Osteoblast (primary cell): Measurements from ENCODE around the gene PNLIPRP2. TPM values are rescaled to one million over a fixed set of nuclear protein-coding genes. Genes with fewer than 3 reads are reported as not detected.

Experiments
- DNase-seq: peaks from one replicate; pipeline ENCODE4 v3.0.0; 2011; ENCODE audit warnings: low spot score, mixed read lengths; ENCODE audit not compliant: insufficient read length; ENCODE audit errors: missing footprints
- H2AFZ ChIP-seq: 2 replicates; pipeline ENCODE4 v1.6.0; 2011; ENCODE audit warnings: mild to moderate bottlenecking, low read length
- H3K27ac ChIP-seq: 2 replicates; pipeline ENCODE4 v1.5.1; 2011; ENCODE audit warnings: mild to moderate bottlenecking, low read depth, low read length, moderate library complexity
- H3K27me3 ChIP-seq: 2 replicates; pipeline ENCODE4 v1.6.0; 2012; ENCODE audit warnings: mild to moderate bottlenecking, control low read depth, inconsistent platforms, low read length, moderate library complexity; ENCODE audit not compliant: insufficient read depth
- H3K36me3 ChIP-seq: 2 replicates; pipeline ENCODE4 v1.5.1; 2011; ENCODE audit warnings: mild to moderate bottlenecking, low read length, control low read depth, moderate library complexity; ENCODE audit not compliant: insufficient read depth
- H3K4me1 ChIP-seq: 2 replicates; pipeline ENCODE4 v1.5.1; 2011; ENCODE audit warnings: mild to moderate bottlenecking, low read length, control low read depth, moderate library complexity; ENCODE audit not compliant: insufficient read depth
- H3K4me2 ChIP-seq: 2 replicates; pipeline ENCODE4 v1.6.0; 2011; ENCODE audit warnings: mild to moderate bottlenecking, low read length; ENCODE audit not compliant: insufficient read depth
- H3K4me3 ChIP-seq: fragments of 200-600 bp; sonication (generic); 3 replicates; pipeline ENCODE4 v1.5.1; 2012; ENCODE audit warnings: mild to moderate bottlenecking, low read length, inconsistent platforms; ENCODE audit not compliant: insufficient read depth
- H3K79me2 ChIP-seq: 2 replicates; pipeline ENCODE4 v1.6.0; 2012; ENCODE audit warnings: mild to moderate bottlenecking, low read length, control low read depth, inconsistent platforms; ENCODE audit not compliant: insufficient read depth
- H3K9me3 ChIP-seq: 2 replicates; pipeline ENCODE4 v1.5.1; 2011; ENCODE audit warnings: low read depth, low read length, control low read depth
- H4K20me1 ChIP-seq: 2 replicates; pipeline ENCODE4 v1.6.0; 2012; ENCODE audit warnings: mild to moderate bottlenecking, low read length, control low read depth; ENCODE audit not compliant: insufficient read depth
- CTCF ChIP-seq: IDR thresholded peaks from 2 replicates; pipeline ENCODE4 v1.5.1; 2011; ENCODE audit warnings: mild to moderate bottlenecking, low read depth, low read length, moderate library complexity; ENCODE audit errors: extremely low read depth
- total RNA-seq: library from RNA; depleted of rRNA; stranded (reverse); fragments of >200 nt; gene quantifications from 2 replicates; pipeline ENCODE4 v1.2.3, GENCODE V29; 2012

The PNLIPRP2 gene
- total RNA-seq, 1 donor: not detected

GRCh38 chr10:116646502-116646901 lies 25.7 kb downstream of the PNLIPRP2 start:
- DNase-seq: no peak
- no peaks in the 10 kb centered on the region for H3K79me2 ChIP-seq
- H3K9me3 ChIP-seq: no peaks in the 10 kb centered on the region
- no peak for TF ChIP-seq CTCF
- no peaks in the 10 kb centered on the region for H4K20me1 ChIP-seq
- H3K36me3 ChIP-seq: no peaks in the 10 kb centered on the region
- H3K4me3 ChIP-seq: no peak overlapping the region
- H3K27me3 ChIP-seq: no peaks in the 10 kb centered on the region
- no peaks in the 10 kb centered on the region for H3K4me1 ChIP-seq
- no peak overlapping the region for H3K4me2 ChIP-seq
- no peak overlapping the region for H2AFZ ChIP-seq
- no peak overlapping the region for H3K27ac ChIP-seq

GRCh38 chr10:116648903-116649302 lies 28.1 kb downstream of the PNLIPRP2 start:
- Histone ChIP-seq H3K9me3 (no peaks in the 10 kb centered on the region), H3K4me1 (no peaks in the 10 kb centered on the region), H3K4me2 (no peak overlapping the region), H3K36me3 (no peaks in the 10 kb centered on the region), H3K4me3 (no peak overlapping the region), H3K27me3 (no peaks in the 10 kb centered on the region), H2AFZ (no peak overlapping the region), H3K27ac (no peak overlapping the region), H3K79me2 (no peaks in the 10 kb centered on the region), H4K20me1 (no peaks in the 10 kb centered on the region)
- TF ChIP-seq CTCF: no peak
- no peak for DNase-seq

- Histone ChIP-seq H3K4me2 (no peak overlapping the region), H3K4me3 (no peak overlapping the region), H3K79me2 (no peaks in the 10 kb centered on the region), H3K27ac (no peak overlapping the region), H2AFZ (no peak overlapping the region), H3K4me1 (no peaks in the 10 kb centered on the region), H3K27me3 (peaks cover 6% of the 10 kb centered on the region), H4K20me1 (no peaks in the 10 kb centered on the region), H3K9me3 (no peaks in the 10 kb centered on the region), H3K36me3 (no peaks in the 10 kb centered on the region)
- no peak for DNase-seq
- TF ChIP-seq CTCF: no peak
Measured at GRCh38 chr10:116653885-116654284, 33.1 kb downstream of the PNLIPRP2 start.

GRCh38 chr10:116654816-116655215 lies 34.1 kb downstream of the PNLIPRP2 start:
- no peak for DNase-seq
- H3K79me2 ChIP-seq: no peaks in the 10 kb centered on the region
- H2AFZ ChIP-seq: no peak overlapping the region
- TF ChIP-seq CTCF: peak; percentile 26
- no peaks in the 10 kb centered on the region for H3K36me3 ChIP-seq
- H3K27me3 ChIP-seq: peaks cover 9% of the 10 kb centered on the region
- no peaks in the 10 kb centered on the region for H4K20me1 ChIP-seq
- no peak overlapping the region for H3K27ac ChIP-seq
- no peaks in the 10 kb centered on the region for H3K4me1 ChIP-seq
- no peak overlapping the region for H3K4me3 ChIP-seq
- H3K4me2 ChIP-seq: no peak overlapping the region
- no peaks in the 10 kb centered on the region for H3K9me3 ChIP-seq
